ENCODE results near the gene BOLA2B.
"Not testable (repeated sequence)": the region's sequence is repeated elsewhere in the genome, so short reads cannot be mapped to it uniquely, and the experiment has no call there.

BOLA2B gene

GRCh38 chr16:30193615-30194014, at the start of gene BOLA2B, which contains the start of gene SLX1A:
Gene BOLA2B, minus strand, starts transcription at chr16:30193666. Its CDS starts 71 bp downstream, at chr16:30193595.
Gene SLX1A, plus strand, starts transcription at chr16:30193875. Its CDS starts 210 bp downstream, at chr16:30194085.
- DNase-seq (ENCODE audit: low spot score), result not testable (repeated sequence)

GRCh38 chr16:30217082-30217481, 23.6 kb upstream of the BOLA2B start:
- not testable (repeated sequence) for DNase-seq (ENCODE audit: low spot score)

- not testable (repeated sequence) for DNase-seq (ENCODE audit: low spot score)
These were observed 17.9 kb upstream of the BOLA2B start for GRCh38 chr16:30211414-30211813.

- DNase-seq (ENCODE audit: low spot score), result not testable (repeated sequence)
These were observed 15.6 kb upstream of the BOLA2B start for GRCh38 chr16:30209032-30209431.

GRCh38 chr16:30207063-30207704, 13.7 kb upstream of the BOLA2B start:
- DNase-seq (ENCODE audit: low spot score), result not testable (repeated sequence)

GRCh38 chr16:30206252-30206651, 12.8 kb upstream of the BOLA2B start:
- not testable (repeated sequence) for DNase-seq (ENCODE audit: low spot score)

GRCh38 chr16:30205541-30206236, 12.2 kb upstream of the BOLA2B start:
- DNase-seq (ENCODE audit: low spot score), result not testable (repeated sequence)

- not testable (repeated sequence) for DNase-seq (ENCODE audit: low spot score)
These were observed 6.3 kb upstream of the BOLA2B start for GRCh38 chr16:30199608-30200343.

- not testable (repeated sequence) for DNase-seq (ENCODE audit: low spot score)
These were observed 5.6 kb upstream of the BOLA2B start, which contains the start of gene SULT1A3 for GRCh38 chr16:30199049-30199448. Gene SULT1A3, plus strand, starts transcription at chr16:30199255. Its CDS starts 1,474 bp downstream, at chr16:30200729.

GRCh38 chr16:30197001-30197400, 3.5 kb upstream of the BOLA2B start:
- not testable (repeated sequence) for DNase-seq (ENCODE audit: low spot score)

- not testable (repeated sequence) for DNase-seq (ENCODE audit: low spot score)
These were observed 883 bp upstream of the BOLA2B start for GRCh38 chr16:30194172-30194925.

- not testable (repeated sequence) for DNase-seq (ENCODE audit: low spot score)
These were observed 368 bp downstream of the BOLA2B start for GRCh38 chr16:30193098-30193497.

- not testable (repeated sequence) for DNase-seq (ENCODE audit: low spot score)
These were observed 2.3 kb downstream of the BOLA2B start for GRCh38 chr16:30191158-30191557.

GRCh38 chr16:30187971-30188561, 5.4 kb downstream of the BOLA2B start:
- no peak for DNase-seq (ENCODE audit: low spot score)

- DNase-seq (ENCODE audit: low spot score), result no peak
These were observed 6.0 kb downstream of the BOLA2B start for GRCh38 chr16:30187556-30187865.

GRCh38 chr16:30186782-30187555, 6.5 kb downstream of the BOLA2B start:
- DNase-seq (ENCODE audit: low spot score), result no peak

- no peak for DNase-seq (ENCODE audit: low spot score)
These were observed 7.1 kb downstream of the BOLA2B start for GRCh38 chr16:30186444-30186781.

- no peak for DNase-seq (ENCODE audit: low spot score)
These were observed 7.6 kb downstream of the BOLA2B start for GRCh38 chr16:30185683-30186421.

- DNase-seq (ENCODE audit: low spot score), result no peak
These were observed 8.4 kb downstream of the BOLA2B start for GRCh38 chr16:30184891-30185682.
